Activated CD4-positive, alpha-beta T cell treated with anti-CD3 and anti-CD28 coated beads, Interleukin-2, amount 50 U/mL, for 24 hours (primary cell): ENCODE data around the gene FAM90A26.
"Not testable (repeated sequence)": the region's sequence is repeated elsewhere in the genome, so short reads cannot be mapped to it uniquely, and the experiment has no call there.

ENCODE experiments used
- DNase-seq, 2 donors: peaks; one replicate each; pipeline ENCODE4 v3.0.0-alpha.2; 2020; ENCODE audit warnings: low read depth in 1 of 2, low spot score in 1 of 2

Gene FAM90A26, protein sequence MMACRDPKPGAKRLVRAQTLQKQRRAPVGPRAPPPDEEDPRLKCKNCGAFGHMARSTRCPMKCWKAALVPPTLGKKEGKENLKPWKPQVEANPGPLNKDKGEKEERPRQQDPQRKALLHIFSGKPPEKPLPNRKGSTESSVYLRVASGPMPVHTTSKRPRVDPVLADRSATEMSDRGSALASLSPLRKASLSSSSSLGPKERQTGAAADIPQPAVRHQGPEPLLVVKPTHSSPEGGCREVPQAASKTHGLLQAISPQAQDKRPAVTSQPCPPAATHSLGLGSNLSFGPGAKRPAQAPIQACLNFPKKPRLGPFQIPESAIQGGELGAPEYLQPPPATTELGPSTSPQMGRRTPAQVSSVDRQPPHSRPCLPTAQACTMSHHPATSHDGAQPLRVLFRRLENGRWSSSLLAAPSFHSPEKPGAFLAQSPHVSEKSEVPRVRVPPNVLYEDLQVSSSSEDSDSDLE

DNA sequence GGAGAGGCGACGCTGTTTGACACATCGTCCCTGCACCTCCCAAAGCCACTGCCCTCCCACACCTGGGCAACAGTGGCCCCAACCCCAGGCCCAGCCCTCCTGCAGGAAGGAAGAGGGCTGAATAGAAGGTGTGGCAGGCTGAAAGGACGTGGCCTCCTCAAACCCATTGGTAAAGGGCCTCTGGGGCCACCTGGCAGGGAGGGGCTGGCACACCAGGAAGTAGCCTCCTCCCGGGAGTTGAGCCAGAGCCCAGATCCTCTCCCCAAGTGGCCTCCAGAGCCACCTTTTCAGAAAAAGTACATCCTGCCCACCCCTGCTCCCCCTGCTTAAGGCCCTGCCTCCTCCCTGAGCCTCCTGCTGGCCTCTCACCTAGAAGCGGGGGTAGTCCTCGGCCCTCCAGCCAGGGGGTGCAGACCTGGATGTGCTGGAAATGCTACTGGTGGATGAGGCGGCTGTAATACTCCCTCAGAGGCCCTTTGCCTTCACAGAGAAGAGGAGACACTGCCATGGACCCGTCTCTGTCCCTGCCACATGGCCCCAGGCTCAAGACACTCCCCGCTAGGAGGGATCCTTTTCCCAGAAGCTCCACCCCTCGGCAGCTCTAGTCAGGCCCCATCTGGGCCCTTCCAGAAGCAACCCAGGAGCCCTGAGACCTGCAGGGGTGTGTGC lies at the start of gene FAM90A26:
FAM90A26 (plus strand) TSS at position 619 of the 669 bp plus-strand sequence. CDS start 2,764 bp downstream, outside the sequence.
- not testable (repeated sequence) for DNase-seq

- not testable (repeated sequence) for DNase-seq
Observed at GRCh38 chr4:9122711-9123110, 47.5 kb upstream of the FAM90A26 start.

DNA sequence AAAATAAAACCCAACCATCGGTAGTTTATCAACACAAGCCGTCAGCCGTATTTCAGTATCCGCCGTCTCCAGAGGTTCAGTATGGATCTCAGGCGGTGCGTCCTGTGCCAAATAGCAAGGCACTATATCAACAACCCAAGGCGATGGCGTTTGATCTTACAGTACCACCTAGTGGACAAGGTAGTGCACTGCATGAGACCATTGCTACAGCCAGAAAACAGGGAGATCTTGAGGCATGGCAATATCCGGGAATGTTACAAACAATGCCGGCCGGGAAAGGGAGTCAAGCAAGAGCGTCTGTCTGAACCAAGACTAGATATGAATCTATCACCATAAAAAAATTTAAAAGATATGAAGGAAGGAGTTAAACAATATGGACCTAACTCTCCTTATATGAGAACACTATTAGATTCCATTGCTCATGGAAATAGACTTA lies 46.6 kb upstream of the FAM90A26 start:
- DNase-seq, result peak in 1 of 2 donors; percentile 25

DNA sequence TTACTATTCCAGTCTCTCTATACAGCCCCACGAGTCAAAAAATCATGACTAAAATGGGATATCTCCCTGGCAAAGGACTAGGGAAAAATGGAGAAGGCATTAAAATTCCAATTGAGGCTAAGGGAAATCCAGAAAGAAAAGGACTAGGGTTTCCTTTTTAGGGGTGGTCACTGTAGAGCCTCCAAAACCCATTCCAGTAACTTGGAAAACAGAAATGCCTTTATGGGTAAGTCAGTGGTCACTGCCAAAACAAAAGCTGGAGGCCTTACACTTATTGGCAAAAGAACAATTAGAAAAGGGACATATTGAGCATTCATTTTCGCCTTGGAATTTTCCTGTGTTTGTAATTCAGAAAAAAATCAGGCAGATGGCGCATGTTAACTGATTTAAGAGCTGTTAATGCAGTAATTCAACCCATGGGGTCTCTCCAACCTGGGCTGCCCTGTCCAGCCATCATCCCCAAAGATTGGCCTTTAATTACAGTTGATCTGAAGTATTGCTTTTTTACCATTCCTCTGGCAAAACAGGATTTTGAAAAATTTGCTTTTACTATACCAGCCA lies 44.5 kb upstream of the FAM90A26 start:
- not testable (repeated sequence) for DNase-seq

GRCh38 chr4:9131420-9131819 lies 38.8 kb upstream of the FAM90A26 start:
- DNase-seq, result not testable (repeated sequence)

- DNase-seq, result not testable (repeated sequence)
Observed at GRCh38 chr4:9132849-9133248, 37.4 kb upstream of the FAM90A26 start.

DNA sequence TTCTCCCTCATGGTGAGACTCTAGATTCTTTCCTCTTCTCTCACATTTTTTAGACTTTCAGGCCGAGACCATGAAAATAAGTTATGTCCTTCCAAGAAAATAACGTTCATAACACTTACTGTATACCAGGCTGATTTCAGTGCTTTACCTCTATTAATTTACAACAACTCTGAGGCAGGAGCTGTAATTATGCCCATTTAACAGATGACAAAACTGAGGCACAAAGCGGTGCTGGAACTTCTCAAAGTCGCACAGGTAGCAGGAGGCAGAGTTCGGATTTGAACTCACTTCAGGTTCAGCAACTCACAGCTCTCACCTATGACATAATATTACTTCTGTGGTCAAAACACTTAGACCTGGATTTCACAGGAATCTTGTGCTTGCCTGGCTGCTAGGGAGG lies 36.2 kb upstream of the FAM90A26 start:
- DNase-seq, result not testable (repeated sequence)

DNA sequence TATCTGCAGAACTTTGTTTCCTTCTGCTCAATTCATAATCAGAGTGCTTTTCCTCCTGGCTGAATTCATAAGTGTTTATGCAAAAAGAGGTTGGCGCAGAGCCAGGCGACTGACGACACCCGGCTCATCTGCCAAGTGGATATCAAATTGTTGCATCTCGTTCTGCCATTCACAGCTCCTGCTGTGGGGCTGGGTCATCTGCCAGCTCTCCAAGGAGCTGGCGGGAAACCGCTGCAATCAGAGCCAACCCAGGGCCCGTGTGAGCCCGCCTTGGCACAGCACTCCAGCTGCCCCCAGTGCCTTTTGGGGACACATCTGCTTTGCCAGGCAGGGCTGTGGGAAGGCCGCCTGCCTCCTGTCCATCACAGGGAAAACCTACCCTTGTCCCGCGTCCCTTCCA lies 35.7 kb upstream of the FAM90A26 start:
- DNase-seq, result not testable (repeated sequence)

DNA sequence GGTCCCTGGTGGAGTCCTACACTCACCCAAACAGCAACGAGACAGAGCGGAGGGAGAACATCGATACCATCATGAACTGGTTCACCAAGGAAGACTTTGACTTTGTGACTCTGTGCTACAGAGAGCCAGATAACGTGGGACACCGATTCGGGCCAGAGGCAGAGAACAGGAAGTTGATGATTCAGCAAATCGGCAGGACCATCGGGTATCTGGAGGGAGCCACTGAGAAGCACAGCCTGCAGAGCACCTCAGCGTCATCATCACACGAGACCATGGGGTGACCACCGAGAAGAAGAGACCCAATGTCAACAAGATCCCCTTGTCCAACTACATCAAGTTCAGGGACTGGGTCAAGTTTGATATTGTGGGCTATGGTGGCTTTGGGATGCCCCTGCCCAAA lies 29.2 kb upstream of the FAM90A26 start:
- DNase-seq, result not testable (repeated sequence)

DNA sequence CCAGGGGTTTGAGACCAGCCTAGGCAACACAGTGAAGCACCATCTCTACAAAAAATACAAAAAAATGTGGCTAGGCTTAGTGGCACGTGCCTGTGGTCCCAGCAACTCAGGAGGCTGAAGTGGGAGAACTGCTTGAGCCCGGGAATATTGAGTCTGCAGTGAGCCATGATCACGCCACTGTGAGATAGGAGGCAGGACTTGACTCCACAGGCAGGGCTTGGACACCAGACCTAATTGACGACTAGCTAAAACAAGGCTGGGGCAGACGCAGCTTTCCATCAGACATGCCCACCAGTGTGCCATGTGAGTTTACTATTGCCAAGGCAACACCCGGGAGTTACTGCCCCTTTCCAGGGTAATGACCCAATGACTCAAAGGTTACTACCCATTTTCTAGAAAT lies 27.4 kb upstream of the FAM90A26 start:
- not testable (repeated sequence) for DNase-seq

DNA sequence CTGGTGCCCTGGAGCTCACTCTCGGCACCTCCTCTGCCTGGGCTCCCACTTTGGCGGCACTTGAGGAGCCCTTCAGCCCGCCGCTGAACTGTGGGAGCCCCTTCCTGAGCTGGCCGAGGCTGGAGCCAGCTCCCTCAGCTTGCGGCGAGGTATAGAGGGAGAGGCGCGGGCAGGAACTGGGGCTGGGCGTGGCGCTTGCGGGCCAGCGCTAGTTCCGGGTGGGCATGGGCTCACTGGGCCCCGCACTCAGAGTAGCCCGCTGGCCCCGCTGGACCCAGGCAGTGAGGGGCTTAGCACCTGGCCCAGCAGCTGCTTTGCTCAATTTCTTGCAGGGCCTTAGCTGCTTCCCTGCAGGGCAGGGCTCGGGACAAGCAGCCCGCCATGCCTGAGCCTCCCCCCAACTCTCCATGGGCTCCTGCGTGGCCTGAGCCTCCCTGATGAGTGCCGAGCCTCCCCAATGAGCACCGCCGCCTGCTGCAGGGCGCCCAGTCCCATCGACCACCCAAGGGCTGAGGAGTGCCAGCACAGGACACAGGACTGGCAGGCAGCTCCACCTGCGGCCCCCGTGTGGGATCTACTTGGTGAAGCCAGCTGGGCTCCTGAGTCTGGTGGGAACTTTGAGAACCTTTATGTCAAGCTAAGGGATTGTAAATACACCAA lies 26.7 kb upstream of the FAM90A26 start:
- DNase-seq, result no peak

DNA sequence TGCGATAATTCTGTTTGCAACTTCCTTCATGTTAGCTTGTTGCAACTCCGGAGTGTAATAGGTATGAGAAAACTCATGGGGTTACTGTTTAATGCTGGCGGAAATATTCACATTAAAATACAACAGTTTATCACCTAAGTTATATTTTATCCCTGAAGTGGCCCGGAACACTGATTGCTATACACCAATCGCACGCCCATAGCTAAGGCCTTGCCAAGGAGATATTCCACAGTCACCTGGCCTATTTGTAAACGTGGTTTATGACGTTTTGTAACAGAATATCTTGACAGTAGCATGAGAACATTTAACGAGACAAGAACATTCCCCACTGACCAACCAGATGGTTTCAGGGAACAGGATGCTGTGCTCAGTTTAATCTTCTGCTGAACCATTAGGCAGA lies 23.2 kb upstream of the FAM90A26 start:
- DNase-seq, result no peak

DNA sequence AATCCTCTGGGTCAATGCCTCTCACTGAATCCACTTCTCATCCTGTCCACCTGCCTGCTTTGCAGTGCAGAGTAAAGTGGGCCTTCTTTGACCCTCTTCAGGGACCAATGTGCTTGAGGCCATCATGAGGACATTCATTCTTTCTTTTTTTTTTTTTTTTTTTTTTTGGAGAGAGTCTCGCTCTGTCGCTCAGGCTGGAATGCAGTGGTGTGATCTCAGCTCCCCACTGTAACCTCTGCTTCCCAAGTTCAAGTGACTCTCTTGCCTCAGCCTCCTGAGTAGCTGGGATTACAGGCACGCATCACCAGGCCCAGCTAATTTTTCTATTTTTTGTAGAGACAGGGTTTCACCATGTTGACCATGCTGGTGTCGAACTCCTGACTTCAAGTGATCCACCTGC lies 22.8 kb upstream of the FAM90A26 start:
- DNase-seq, result not testable (repeated sequence)

- not testable (repeated sequence) for DNase-seq
Observed at GRCh38 chr4:9148611-9149409, 21.4 kb upstream of the FAM90A26 start.

DNA sequence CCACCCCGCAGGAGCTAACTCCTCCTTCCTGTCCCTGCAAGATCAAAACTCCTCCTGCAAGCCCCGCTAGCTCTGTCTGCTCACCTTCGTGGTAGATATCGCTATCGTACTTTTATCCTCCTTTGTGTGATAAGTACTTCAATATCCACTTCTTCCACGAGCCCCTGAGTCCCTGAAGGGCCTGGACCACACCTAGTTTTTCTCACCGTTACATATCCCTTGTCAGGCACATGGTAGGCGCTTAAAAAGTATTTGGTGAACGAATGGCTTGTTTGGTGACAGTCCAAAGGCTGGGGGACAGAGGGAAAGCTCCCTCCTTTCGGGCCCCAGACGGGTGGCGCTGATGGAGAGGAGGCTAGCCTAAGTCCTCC lies 18.4 kb upstream of the FAM90A26 start:
- not testable (repeated sequence) for DNase-seq

- DNase-seq, result peak; percentile 94
Observed at GRCh38 chr4:9152180-9153007, 17.8 kb upstream of the FAM90A26 start.

DNA sequence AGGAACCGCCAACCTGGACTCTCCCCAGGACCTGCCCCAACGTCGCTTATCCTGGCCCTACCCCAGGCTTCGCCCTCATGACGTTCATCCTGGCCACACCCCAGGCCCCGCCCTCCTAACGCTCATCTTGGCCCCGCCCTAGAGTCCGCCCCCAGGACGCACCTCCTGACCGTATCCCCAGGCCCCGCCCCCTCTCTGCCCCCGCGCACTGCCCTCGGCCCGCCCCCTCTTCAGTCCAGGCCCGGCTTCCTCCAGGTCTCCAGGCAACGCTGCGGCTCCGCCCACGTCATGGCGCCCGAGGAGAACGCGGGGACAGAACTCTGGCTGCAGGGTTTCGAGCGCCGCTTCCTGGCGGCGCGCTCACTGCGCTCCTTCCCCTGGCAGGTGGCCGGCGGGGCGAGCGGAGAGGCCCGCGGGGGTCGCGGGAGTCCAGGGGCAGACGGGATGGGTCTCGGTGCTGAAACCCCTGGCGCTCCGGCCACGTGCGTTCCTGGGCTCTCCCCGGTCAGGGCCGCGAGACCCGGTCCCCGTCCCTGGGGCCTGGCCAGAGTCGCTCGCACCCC lies 17.1 kb upstream of the FAM90A26 start:
- peak; percentile 94 to 97 for DNase-seq

GRCh38 chr4:9153571-9154157 lies 16.5 kb upstream of the FAM90A26 start:
- not testable (repeated sequence) for DNase-seq
